ENCODE results near the gene SYNPO2.

The SYNPO2 gene

DNA sequence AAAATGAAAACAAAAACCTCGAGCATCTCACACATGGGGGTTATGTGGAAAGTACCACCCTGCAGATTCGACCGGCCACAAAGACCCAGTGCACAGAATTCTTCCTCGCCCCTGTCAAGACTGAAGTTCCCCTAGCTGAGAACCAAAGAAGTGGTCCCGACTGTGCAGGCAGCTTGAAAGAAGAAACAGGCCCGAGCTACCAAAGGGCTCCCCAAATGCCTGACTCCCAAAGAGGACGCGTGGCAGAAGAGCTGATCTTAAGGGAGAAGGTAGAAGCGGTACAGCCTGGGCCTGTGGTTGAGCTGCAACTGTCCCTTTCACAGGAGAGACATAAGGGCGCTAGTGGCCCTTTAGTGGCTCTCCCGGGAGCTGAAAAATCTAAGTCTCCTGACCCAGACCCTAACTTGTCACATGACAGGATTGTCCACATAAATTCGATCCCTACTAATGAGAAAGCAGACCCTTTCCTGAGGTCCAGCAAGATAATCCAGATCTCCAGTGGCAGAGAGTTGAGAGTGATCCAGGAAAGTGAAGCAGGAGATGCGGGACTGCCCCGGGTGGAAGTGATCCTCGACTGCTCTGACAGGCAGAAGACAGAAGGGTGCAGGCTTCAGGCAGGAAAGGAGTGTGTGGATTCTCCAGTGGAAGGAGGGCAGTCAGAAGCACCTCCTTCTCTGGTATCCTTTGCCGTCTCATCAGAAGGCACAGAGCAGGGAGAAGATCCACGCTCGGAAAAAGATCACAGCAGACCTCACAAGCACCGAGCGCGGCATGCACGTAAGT, 138.2 kb downstream of the SYNPO2 start:
- DNase-seq (no peak), ATAC-seq (ENCODE audit: insufficient read depth, low read depth) (no peak)
- no peak for TF ChIP-seq EZH2 (IDR thresholded peaks at IDR 0.05; ENCODE audit: borderline replicate concordance, low read depth, low read length, severe bottlenecking)
- TF ChIP-seq, protein P1, sequence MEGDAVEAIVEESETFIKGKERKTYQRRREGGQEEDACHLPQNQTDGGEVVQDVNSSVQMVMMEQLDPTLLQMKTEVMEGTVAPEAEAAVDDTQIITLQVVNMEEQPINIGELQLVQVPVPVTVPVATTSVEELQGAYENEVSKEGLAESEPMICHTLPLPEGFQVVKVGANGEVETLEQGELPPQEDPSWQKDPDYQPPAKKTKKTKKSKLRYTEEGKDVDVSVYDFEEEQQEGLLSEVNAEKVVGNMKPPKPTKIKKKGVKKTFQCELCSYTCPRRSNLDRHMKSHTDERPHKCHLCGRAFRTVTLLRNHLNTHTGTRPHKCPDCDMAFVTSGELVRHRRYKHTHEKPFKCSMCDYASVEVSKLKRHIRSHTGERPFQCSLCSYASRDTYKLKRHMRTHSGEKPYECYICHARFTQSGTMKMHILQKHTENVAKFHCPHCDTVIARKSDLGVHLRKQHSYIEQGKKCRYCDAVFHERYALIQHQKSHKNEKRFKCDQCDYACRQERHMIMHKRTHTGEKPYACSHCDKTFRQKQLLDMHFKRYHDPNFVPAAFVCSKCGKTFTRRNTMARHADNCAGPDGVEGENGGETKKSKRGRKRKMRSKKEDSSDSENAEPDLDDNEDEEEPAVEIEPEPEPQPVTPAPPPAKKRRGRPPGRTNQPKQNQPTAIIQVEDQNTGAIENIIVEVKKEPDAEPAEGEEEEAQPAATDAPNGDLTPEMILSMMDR (IDR thresholded peaks at IDR 0.05; ENCODE audit: borderline replicate concordance, extremely low read depth, low read length, poor library complexity, severe bottlenecking), result no peak
- Histone ChIP-seq H3K4me2 (ENCODE audit: insufficient read depth, low read length) (no peak overlapping the region), H3K9me3 (ENCODE audit: insufficient read depth, low read length, severe bottlenecking) (no peaks in the 10 kb centered on the region), H3K36me3 (ENCODE audit: insufficient read depth, low read length) (no peaks in the 10 kb centered on the region), H3K79me2 (ENCODE audit: insufficient read depth, low read length) (no peaks in the 10 kb centered on the region), H3K9ac (ENCODE audit: low read depth, low read length) (no peak overlapping the region), H4K20me1 (ENCODE audit: insufficient read depth, low read length) (no peaks in the 10 kb centered on the region), H3K27ac (ENCODE audit: low read length) (no peak overlapping the region), H3K4me1 (ENCODE audit: insufficient read depth, low read length) (no peaks in the 10 kb centered on the region), H2AFZ (ENCODE audit: low read depth, low read length) (no peak overlapping the region), H3K27me3 (ENCODE audit: insufficient read depth, low read length, poor library complexity) (peaks cover 12% of the 10 kb centered on the region), H3K4me3 (ENCODE audit: low read depth in 1 of 2, low read length in 2 of 2) (no peak overlapping the region)

- no peak overlapping the region for H3K4me3 ChIP-seq (ENCODE audit: low read depth in 1 of 2, low read length in 2 of 2)
- H3K4me2 ChIP-seq (ENCODE audit: insufficient read depth, low read length), result no peak overlapping the region
- no peaks in the 10 kb centered on the region for H3K4me1 ChIP-seq (ENCODE audit: insufficient read depth, low read length)
- no peaks in the 10 kb centered on the region for H3K9me3 ChIP-seq (ENCODE audit: insufficient read depth, low read length, severe bottlenecking)
- TF ChIP-seq EZH2 (IDR thresholded peaks at IDR 0.05; ENCODE audit: borderline replicate concordance, low read depth, low read length, severe bottlenecking), result no peak
- TF ChIP-seq, protein P1 (IDR thresholded peaks at IDR 0.05; ENCODE audit: borderline replicate concordance, extremely low read depth, low read length, poor library complexity, severe bottlenecking), result no peak
- H3K9ac ChIP-seq (ENCODE audit: low read depth, low read length), result no peak overlapping the region
- no peaks in the 10 kb centered on the region for H3K36me3 ChIP-seq (ENCODE audit: insufficient read depth, low read length)
- no peaks in the 10 kb centered on the region for H4K20me1 ChIP-seq (ENCODE audit: insufficient read depth, low read length)
- H3K27ac ChIP-seq (ENCODE audit: low read length), result no peak overlapping the region
- no peak overlapping the region for H2AFZ ChIP-seq (ENCODE audit: low read depth, low read length)
- no peaks in the 10 kb centered on the region for H3K79me2 ChIP-seq (ENCODE audit: insufficient read depth, low read length)
- peaks cover 12% of the 10 kb centered on the region for H3K27me3 ChIP-seq (ENCODE audit: insufficient read depth, low read length, poor library complexity)
- ATAC-seq (ENCODE audit: insufficient read depth, low read depth) (no peak), DNase-seq (no peak)
Observed at GRCh38 chr4:119027811-119028210, 139.2 kb downstream of the SYNPO2 start.

- H3K4me3 ChIP-seq (ENCODE audit: low read depth in 1 of 2, low read length in 2 of 2), result no peak overlapping the region
- TF ChIP-seq EZH2 (IDR thresholded peaks at IDR 0.05; ENCODE audit: borderline replicate concordance, low read depth, low read length, severe bottlenecking), result no peak
- TF ChIP-seq, protein P1 (IDR thresholded peaks at IDR 0.05; ENCODE audit: borderline replicate concordance, extremely low read depth, low read length, poor library complexity, severe bottlenecking), result no peak
Observed at GRCh38 chr4:119028296-119028695, 139.6 kb downstream of the SYNPO2 start.

More at GRCh38 chr4:119028296-119028695, 139.6 kb downstream of the SYNPO2 start:
- Histone ChIP-seq H3K4me1 (ENCODE audit: insufficient read depth, low read length) (no peaks in the 10 kb centered on the region), H2AFZ (ENCODE audit: low read depth, low read length) (no peak overlapping the region), H3K36me3 (ENCODE audit: insufficient read depth, low read length) (no peaks in the 10 kb centered on the region), H3K27ac (ENCODE audit: low read length) (no peak overlapping the region), H3K9ac (ENCODE audit: low read depth, low read length) (no peak overlapping the region), H3K4me2 (ENCODE audit: insufficient read depth, low read length) (no peak overlapping the region), H3K27me3 (ENCODE audit: insufficient read depth, low read length, poor library complexity) (peaks cover 12% of the 10 kb centered on the region), H3K79me2 (ENCODE audit: insufficient read depth, low read length) (no peaks in the 10 kb centered on the region), H4K20me1 (ENCODE audit: insufficient read depth, low read length) (no peaks in the 10 kb centered on the region), H3K9me3 (ENCODE audit: insufficient read depth, low read length, severe bottlenecking) (no peaks in the 10 kb centered on the region)
- DNase-seq (no peak), ATAC-seq (ENCODE audit: insufficient read depth, low read depth) (no peak)

Data from DND-41 (cell line).